Dendritic cell treated with granulocyte-macrophage colony-stimulating factor and Interleukin-4, amounts not matched to agents 40 ng/mL and 50 ng/mL, for 4 days (primary cell): ENCODE measurements around the gene CYREN.
"Not testable (repeated sequence)": the region's sequence is repeated elsewhere in the genome, so short reads cannot be mapped to it uniquely, and the experiment has no call there.

Experiments
- H3K27ac Mint-ChIP-seq: one replicate; pipeline ENCODE4 v1.8.0; 2022; ENCODE audit warnings: mild to moderate bottlenecking, mixed read lengths
- H3K27me3 Mint-ChIP-seq: one replicate; pipeline ENCODE4 v1.8.0; 2022; ENCODE audit warnings: mild to moderate bottlenecking, mixed read lengths
- H3K36me3 Mint-ChIP-seq: one replicate; pipeline ENCODE4 v1.8.0; 2022; ENCODE audit warnings: low read depth, mixed read lengths
- H3K4me1 Mint-ChIP-seq: one replicate; pipeline ENCODE4 v1.8.0; 2022; ENCODE audit warnings: low read depth, mixed read lengths
- H3K4me3 Mint-ChIP-seq: one replicate; pipeline ENCODE4 v1.8.0; 2022; ENCODE audit warnings: mild to moderate bottlenecking, moderate library complexity, mixed read lengths
- H3K9me3 Mint-ChIP-seq: one replicate; pipeline ENCODE4 v1.8.0; 2022; ENCODE audit warnings: mixed read lengths
- intact Hi-C: fragments of 100-400 bp; cut with micrococcal nuclease; formaldehyde crosslinking; loops from one replicate; pipeline ENCODE4 v1.15.0; 2022

CYREN gene, protein sequence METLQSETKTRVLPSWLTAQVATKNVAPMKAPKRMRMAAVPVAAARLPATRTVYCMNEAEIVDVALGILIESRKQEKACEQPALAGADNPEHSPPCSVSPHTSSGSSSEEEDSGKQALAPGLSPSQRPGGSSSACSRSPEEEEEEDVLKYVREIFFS

DNA sequence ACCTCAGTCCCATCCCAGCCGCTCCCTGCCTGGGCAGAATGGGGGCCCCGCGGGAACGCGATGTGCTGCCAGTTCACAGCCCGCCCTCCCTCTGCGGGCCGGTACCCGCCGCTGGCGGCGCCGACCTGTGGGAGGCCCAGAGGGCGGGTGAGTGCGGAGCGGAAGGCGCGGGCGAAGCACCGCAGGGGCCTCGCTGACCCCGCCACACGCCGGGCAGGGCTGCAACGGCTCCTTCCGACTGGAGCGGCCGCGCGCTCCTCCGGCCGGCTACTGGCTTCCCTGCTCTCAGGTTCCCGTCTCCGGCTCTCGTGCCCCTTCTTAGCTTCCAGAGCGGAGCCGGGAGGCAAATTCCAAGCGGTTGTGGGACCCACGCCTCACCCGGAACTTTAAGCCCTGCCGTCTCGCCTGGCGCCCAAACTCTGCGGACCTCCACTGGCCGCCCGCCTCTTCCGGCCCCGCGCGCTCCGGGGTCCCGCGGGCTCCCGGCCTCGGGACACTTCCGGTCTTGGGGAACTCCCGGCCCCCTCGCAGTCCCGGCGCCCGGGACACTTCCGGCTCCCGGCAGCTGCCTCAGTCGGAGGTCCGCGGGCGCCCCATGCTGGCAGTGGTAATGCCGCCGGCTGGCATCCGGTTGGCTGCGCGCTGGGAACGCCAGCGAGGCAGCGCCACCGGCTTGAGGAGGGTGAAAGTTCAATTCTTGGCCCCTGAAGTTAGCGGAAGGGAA is at the start of gene CYREN:
Gene CYREN, minus strand, starts transcription at position 434 of the 724 bp plus-strand sequence. CDS start 1,785 bp downstream, outside the sequence.
- H3K27me3 Mint-ChIP-seq: no peaks in the 10 kb centered on the region
- H3K27ac Mint-ChIP-seq: peak within 1 kb of the TSS; percentile 99
- intact Hi-C loops: loop anchor here (2.0 kb wide), 2 partner anchors 40 to 184 kb away; partner anchors contain the start of genes AGBL3 and WDR91
- peaks cover 59% of the 10 kb centered on the region for H3K36me3 Mint-ChIP-seq
- H3K4me3 Mint-ChIP-seq: peak within 1 kb of the TSS; percentile 92
- peaks cover 60% of the 10 kb centered on the region for H3K4me1 Mint-ChIP-seq
- no peaks in the 10 kb centered on the region for H3K9me3 Mint-ChIP-seq

DNA sequence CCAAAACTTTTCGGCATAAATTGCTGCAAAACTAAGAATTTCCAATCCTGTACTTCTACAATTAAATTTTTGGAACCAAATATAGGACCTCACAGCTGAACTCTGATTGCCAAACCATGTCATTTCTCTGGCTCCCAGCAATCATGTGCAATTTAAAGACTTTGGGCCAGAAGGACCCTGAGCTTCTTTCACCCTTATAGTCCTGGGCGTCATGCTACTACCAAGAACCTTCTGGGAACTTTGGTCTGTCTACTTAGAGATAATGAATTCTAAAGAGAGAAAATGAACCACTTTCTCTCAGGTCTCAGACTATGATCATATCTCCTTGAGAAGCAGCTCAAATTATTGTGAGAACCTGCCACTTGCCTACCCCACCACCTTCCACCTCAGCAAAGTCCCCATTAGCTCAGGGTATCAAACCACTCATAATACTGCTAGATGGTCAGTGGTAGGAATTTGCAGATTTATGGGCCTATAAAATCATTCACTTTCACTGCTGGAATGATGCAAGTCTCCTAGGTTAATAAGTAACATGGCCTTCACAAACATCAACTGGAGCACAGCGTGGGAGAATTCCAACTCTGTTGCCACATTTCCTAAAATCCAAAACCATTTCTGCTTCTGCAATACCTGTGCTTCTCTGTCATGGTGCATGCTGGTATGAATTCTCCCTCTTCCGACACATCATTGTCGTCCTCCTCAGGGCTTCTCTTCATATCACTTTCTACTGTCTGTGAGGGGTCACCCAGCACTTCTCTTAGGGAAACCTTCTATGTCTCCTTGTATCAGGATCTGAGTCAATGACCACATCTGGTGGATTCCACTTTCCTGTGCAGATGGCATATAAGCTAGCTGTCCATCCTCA is 47.4 kb upstream of the CYREN start:
- Mint-ChIP-seq H3K27me3 (peaks cover 64% of the 10 kb centered on the region), H3K36me3 (no peaks in the 10 kb centered on the region), H3K4me3 (no peak overlapping the region), H3K27ac (no peak overlapping the region), H3K9me3 (no peaks in the 10 kb centered on the region), H3K4me1 (peaks cover 13% of the 10 kb centered on the region)
- intact Hi-C loops: no loop called here

DNA sequence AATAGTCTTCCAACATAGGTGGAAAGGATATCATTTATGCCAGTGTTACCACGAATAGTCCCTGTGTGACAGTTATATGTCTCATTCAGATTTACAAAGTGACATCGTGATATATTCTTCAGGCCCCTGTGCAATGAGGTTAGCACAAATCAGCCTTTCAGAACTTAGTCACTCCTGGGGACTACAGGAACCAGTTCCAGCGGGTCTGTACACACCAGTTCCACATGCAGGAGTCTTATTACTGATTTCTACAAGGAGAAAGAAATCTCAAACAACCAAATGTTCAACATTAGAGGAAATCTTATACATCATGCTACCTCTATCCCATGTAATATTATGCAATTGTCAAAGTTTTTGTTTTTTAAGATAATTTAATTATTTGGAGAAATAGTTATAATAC is 45.2 kb upstream of the CYREN start:
- intact Hi-C loops: no loop called here
- Mint-ChIP-seq H3K27me3 (peaks cover 48% of the 10 kb centered on the region), H3K27ac (no peak overlapping the region), H3K9me3 (no peaks in the 10 kb centered on the region), H3K4me1 (peaks cover 2% of the 10 kb centered on the region), H3K36me3 (peaks cover 10% of the 10 kb centered on the region), H3K4me3 (no peak overlapping the region)

- intact Hi-C loops: no loop called here
- Mint-ChIP-seq H3K4me3 (no peak overlapping the region), H3K36me3 (peaks cover 11% of the 10 kb centered on the region)
Observed at GRCh38 chr7:135215180-135215579, 44.7 kb upstream of the CYREN start.

GRCh38 chr7:135213831-135214230 is 43.3 kb upstream of the CYREN start:
- H3K4me3 Mint-ChIP-seq: no peak overlapping the region
- H3K4me1 Mint-ChIP-seq: peaks cover 19% of the 10 kb centered on the region
- peaks cover 31% of the 10 kb centered on the region for H3K27me3 Mint-ChIP-seq
- intact Hi-C loops: no loop called here
- no peak overlapping the region for H3K27ac Mint-ChIP-seq
- no peaks in the 10 kb centered on the region for H3K9me3 Mint-ChIP-seq
- peaks cover 11% of the 10 kb centered on the region for H3K36me3 Mint-ChIP-seq

More at GRCh38 chr7:135215180-135215579, 44.7 kb upstream of the CYREN start:
- Mint-ChIP-seq H3K9me3 (no peaks in the 10 kb centered on the region), H3K27ac (no peak overlapping the region), H3K4me1 (peaks cover 7% of the 10 kb centered on the region), H3K27me3 (peaks cover 43% of the 10 kb centered on the region)

DNA sequence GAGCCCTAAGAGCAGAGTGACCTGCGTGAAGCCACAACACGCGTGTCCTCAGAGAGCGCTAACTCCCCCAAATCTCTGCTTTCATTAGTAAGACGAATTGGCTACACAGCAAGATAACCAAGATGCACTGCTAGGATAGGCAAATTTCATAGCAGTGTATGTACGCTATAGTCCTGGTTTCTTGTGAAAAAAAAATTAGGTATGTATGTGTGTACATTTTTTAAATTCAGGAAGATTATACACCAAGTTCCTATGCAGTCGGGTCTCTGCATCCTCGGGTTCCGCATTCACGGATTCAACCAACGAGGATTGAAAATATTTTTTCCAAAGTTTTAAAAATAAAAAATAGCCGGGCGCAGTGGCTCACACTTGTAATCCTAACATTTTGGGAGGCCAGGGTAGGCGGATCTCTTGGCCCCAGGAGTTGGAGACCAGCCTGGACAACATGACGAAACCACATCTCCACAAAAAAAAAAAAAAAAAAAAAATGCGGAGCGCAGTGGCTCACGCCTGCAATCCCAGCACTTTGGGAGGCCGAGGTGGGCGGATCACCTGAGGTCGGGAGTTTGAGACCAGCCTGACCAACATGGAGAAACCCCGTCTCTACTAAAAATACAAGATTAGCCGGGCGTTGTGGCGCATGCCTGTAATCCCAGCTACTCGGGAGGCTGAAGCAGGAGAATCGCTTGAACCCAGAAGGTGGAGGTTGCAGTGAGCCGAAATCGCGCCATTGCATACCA is 41.6 kb upstream of the CYREN start:
- Mint-ChIP-seq H3K4me3 (peak overlapping the region; percentile 91), H3K27ac (peak overlapping the region; percentile 90), H3K27me3 (peaks cover 22% of the 10 kb centered on the region), H3K36me3 (peaks cover 27% of the 10 kb centered on the region), H3K4me1 (peaks cover 37% of the 10 kb centered on the region)
- not testable (repeated sequence) for H3K9me3 Mint-ChIP-seq
- intact Hi-C loops: loop anchor here (1.0 to 2.0 kb wide), 2 partner anchors 41 to 42 kb away; partner anchors contain the start of gene CYREN

DNA sequence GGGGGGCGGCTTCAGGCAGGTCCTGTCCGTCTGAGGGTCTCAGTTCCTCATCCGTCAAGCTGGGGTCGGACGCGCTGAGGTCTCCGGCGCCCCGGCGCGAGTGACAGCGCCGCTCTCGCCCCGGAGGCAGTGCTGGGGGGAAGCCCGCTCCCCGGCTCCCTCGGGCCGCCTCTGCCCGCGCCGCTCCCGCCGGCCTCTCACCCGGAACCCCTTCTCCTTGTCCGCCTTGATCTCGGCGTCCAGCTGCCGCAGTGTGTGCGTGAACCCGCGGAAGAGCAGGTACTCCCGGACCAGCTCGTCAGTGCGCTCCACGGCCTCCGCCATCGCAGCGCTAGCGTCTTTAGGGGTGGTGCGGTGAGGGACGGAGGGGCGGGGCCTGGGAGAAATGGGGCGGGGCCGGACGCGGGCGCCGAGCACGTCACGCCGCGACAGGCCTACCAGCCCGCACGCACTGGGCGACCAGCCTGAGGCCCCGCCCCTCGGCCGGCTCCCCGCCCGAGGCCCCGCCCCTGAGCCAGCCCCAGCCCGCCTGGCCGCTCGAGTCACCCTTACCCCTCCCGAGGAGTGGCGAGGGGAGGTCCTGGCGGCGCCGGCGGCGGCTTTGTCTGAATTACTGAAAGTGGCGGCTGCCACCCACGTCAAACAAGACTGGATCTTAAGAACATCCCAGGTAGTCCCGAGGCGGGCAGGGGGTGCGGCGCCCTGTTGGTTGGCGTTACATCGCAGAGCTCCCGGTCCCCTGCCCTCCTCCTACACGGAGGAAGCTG is 40.9 kb upstream of the CYREN start, which contains the start of gene WDR91:
Gene WDR91, minus strand, starts transcription at position 348 of the 767 bp plus-strand sequence. Its CDS starts 24 bp downstream, at position 324.
- Mint-ChIP-seq H3K4me1 (peaks cover 43% of the 10 kb centered on the region), H3K9me3 (no peaks in the 10 kb centered on the region), H3K4me3 (peak within 1 kb of the TSS; percentile 91), H3K36me3 (peaks cover 29% of the 10 kb centered on the region), H3K27ac (peak within 1 kb of the TSS; percentile 90), H3K27me3 (peaks cover 19% of the 10 kb centered on the region)
- intact Hi-C loops: loop anchor here (1.0 to 2.0 kb wide), 2 partner anchors 41 to 43 kb away; partner anchors contain the start of gene CYREN

DNA sequence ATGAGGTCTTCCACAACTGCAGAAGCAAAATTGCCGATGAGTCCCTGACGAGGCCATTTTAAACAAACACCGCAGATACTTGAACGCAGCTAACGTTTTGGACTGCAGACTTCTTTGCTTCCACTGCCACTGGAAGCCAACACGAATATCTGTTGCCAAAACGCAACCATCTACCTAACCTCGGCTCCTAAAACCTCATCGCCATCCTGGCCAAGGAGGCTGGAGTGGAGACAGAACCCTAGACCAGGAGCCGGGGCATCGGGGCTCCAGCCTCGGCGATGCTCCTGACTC is 40.3 kb upstream of the CYREN start:
- H3K27me3 Mint-ChIP-seq: peaks cover 17% of the 10 kb centered on the region
- peak overlapping the region; percentile 91 for H3K4me3 Mint-ChIP-seq
- intact Hi-C loops: loop anchor here (1.0 to 2.0 kb wide), 3 partner anchors 40 to 225 kb away; partner anchors contain the start of genes AGBL3 and CYREN
- peaks cover 48% of the 10 kb centered on the region for H3K4me1 Mint-ChIP-seq
- H3K27ac Mint-ChIP-seq: peak overlapping the region; percentile 90
- no peaks in the 10 kb centered on the region for H3K9me3 Mint-ChIP-seq
- H3K36me3 Mint-ChIP-seq: peaks cover 34% of the 10 kb centered on the region

DNA sequence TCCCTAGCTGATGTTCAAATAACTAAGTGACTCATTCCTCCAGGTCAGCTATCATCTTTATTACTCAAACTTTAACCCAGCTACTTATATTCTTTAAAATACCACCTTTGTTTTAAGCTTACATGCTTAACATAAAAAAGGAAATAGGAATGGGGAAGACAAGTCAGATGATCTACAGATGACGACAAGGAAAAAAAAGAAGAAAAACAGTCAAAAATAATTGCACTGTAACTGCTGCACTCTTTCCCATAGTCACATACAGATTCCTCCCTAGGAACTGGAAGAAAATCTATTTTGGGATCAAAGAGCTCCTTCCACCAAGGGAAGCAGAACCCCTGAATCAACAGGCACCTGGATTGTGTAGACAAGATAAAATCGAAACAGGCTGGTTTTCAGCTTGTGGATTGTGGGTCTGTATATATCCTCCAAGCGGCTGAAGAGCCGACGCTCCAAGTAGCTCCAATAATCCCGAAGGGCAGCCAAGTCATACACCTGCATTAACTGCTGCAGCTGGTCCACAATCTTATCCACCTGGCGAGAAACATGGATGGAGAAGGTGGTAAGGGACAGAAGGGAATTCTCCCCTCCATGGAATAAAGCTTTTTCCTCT is 38.8 kb upstream of the CYREN start:
- intact Hi-C loops: no loop called here
- Mint-ChIP-seq H3K9me3 (no peaks in the 10 kb centered on the region), H3K27me3 (peaks cover 13% of the 10 kb centered on the region), H3K4me3 (peak overlapping the region; percentile 91), H3K27ac (peak overlapping the region; percentile 90), H3K4me1 (peaks cover 49% of the 10 kb centered on the region), H3K36me3 (peaks cover 48% of the 10 kb centered on the region)

DNA sequence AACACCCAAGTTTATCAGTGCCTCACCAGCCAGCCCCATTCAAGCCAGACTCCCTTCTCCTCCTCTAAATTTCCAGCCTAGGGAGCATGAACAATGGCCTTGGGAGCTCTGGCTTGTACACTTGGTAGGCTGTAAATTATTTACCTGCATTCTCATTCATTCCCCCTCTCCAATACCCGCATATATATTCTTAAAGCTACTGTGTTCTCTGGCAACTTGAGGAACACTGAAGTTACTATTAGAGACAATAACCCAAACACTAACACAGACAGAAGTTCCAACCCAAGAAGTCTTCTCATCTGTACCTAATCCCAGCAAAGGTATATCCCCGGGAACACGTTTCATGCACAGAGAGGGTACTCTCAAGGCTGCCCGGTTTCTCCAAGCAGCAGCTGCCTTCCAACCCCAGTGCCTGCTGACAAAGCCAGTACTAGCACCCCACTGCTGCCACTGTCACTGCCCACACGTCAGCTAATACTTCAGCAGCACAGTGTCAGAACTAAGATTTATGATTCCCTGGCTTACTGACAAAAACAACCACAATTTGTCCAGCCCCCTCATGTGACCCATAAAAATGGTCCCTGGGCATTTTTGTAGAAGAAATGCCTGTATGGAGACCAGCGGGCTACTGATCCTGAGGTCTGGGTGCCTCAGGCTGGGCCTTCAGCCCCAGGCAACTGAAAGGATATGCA is 37.7 kb upstream of the CYREN start:
- peak overlapping the region; percentile 91 for H3K4me3 Mint-ChIP-seq
- H3K4me1 Mint-ChIP-seq: peaks cover 49% of the 10 kb centered on the region
- intact Hi-C loops: no loop called here
- no peaks in the 10 kb centered on the region for H3K9me3 Mint-ChIP-seq
- H3K27ac Mint-ChIP-seq: peak overlapping the region; percentile 90
- H3K27me3 Mint-ChIP-seq: peaks cover 3% of the 10 kb centered on the region
- peaks cover 59% of the 10 kb centered on the region for H3K36me3 Mint-ChIP-seq

- no peaks in the 10 kb centered on the region for H3K9me3 Mint-ChIP-seq
- H3K4me1 Mint-ChIP-seq: peaks cover 49% of the 10 kb centered on the region
- intact Hi-C loops: no loop called here
- no peak overlapping the region for H3K4me3 Mint-ChIP-seq
- H3K36me3 Mint-ChIP-seq: peaks cover 66% of the 10 kb centered on the region
- peak overlapping the region; percentile 90 for H3K27ac Mint-ChIP-seq
- H3K27me3 Mint-ChIP-seq: no peaks in the 10 kb centered on the region
Observed at GRCh38 chr7:135207406-135208101, 37.0 kb upstream of the CYREN start.
